ENCODE measurements around the gene KLHL29. TPM values are rescaled to one million over a fixed set of nuclear protein-coding genes. Genes with fewer than 3 reads are reported as not detected.

Gene KLHL29
- polyA plus RNA-seq, 3 donors = 0.03 TPM; not detected in 2

GRCh38 chr2:23604731-23605130, 219.8 kb downstream of the KLHL29 start:
- no peak overlapping the region for H3K27ac Mint-ChIP-seq
- H2AFZ ChIP-seq (ENCODE audit: insufficient read depth, low read depth, low read length, poor library complexity, severe bottlenecking) = no peak overlapping the region
- H3K27ac ChIP-seq (ENCODE audit: low read depth in 1 of 2, low read length in 2 of 2) = no peak overlapping the region
- no peak overlapping the region for H3K9ac ChIP-seq (ENCODE audit: insufficient read depth, low read length, poor library complexity, severe bottlenecking)
- H4K20me1 ChIP-seq (ENCODE audit: insufficient read depth, low read length) = no peaks in the 10 kb centered on the region
- H3K9me3 Mint-ChIP-seq = peaks cover 6 to 19% (median 14%) of the 10 kb centered on the region in 7 donors
- H3K9me3 ChIP-seq (replicated peaks in 1 of 2; ENCODE audit: control insufficient read depth in 1 of 2, insufficient read depth in 1 of 2, low read length in 2 of 2) = peaks cover 13 to 14% of the 10 kb centered on the region in 2 donors
- no peaks in the 10 kb centered on the region for H3K36me3 Mint-ChIP-seq
- H3K4me3 ChIP-seq (replicated peaks in 1 of 3; ENCODE audit: low read depth in 2 of 3, low read length in 3 of 3) = no peak overlapping the region
- 79% methylated on average over 3 of the region's 7 CpGs for WGBS (ENCODE audit: insufficient coverage)
- H3K36me3 ChIP-seq (replicated peaks in 1 of 2; ENCODE audit: control insufficient read depth in 1 of 2, insufficient read depth in 2 of 2, low read length in 2 of 2) = no peaks in the 10 kb centered on the region
- H3K4me1 Mint-ChIP-seq = no peaks in the 10 kb centered on the region
- H3K4me2 ChIP-seq (replicated peaks; ENCODE audit: extremely low read depth, low read length, poor library complexity, severe bottlenecking) = no peak overlapping the region
- H3K4me1 ChIP-seq (ENCODE audit: control insufficient read depth in 1 of 2, insufficient read depth in 2 of 2, low read length in 2 of 2) = no peaks in the 10 kb centered on the region
- H3K27me3 Mint-ChIP-seq (ENCODE audit: low read depth in 3 of 3) = peaks cover 2 to 16% (median 5%) of the 10 kb centered on the region in 3 donors
- no peak for TF ChIP-seq CTCF (IDR thresholded peaks at IDR 0.05)
- H3K4me3 Mint-ChIP-seq = no peak overlapping the region
- no peaks in the 10 kb centered on the region for H3K79me2 ChIP-seq (ENCODE audit: insufficient read depth, low read length)
- DNase-seq = no peak
- intact Hi-C loops (cut with micrococcal nuclease) = no loop called here
- no peaks in the 10 kb centered on the region for H3K27me3 ChIP-seq (ENCODE audit: control insufficient read depth in 2 of 2, insufficient read depth in 2 of 2, low read length in 2 of 2)

- Mint-ChIP-seq H3K4me1 (no peaks in the 10 kb centered on the region), H3K27ac (peak overlapping the region in 1 of 7 donors; percentile 58), H3K36me3 (no peaks in the 10 kb centered on the region), H3K4me3 (no peak overlapping the region), H3K9me3 (peaks cover 6 to 19% (median 14%) of the 10 kb centered on the region in 7 donors), H3K27me3 (ENCODE audit: low read depth in 3 of 3) (peaks cover 2 to 15% (median 5%) of the 10 kb centered on the region in 3 donors)
- no peaks in the 10 kb centered on the region for H3K27me3 ChIP-seq (ENCODE audit: control insufficient read depth in 2 of 2, insufficient read depth in 2 of 2, low read length in 2 of 2)
- WGBS (ENCODE audit: insufficient coverage) = 95% methylated on average over 11 of the region's 11 CpGs
- no peaks in the 10 kb centered on the region for H4K20me1 ChIP-seq (ENCODE audit: insufficient read depth, low read length)
- intact Hi-C loops (cut with micrococcal nuclease) = no loop called here
- no peak overlapping the region for H3K9ac ChIP-seq (ENCODE audit: insufficient read depth, low read length, poor library complexity, severe bottlenecking)
- H3K9me3 ChIP-seq (replicated peaks in 1 of 2; ENCODE audit: control insufficient read depth in 1 of 2, insufficient read depth in 1 of 2, low read length in 2 of 2) = peaks cover 13 to 14% of the 10 kb centered on the region in 2 donors
- no peak for TF ChIP-seq CTCF (IDR thresholded peaks at IDR 0.05)
- H3K36me3 ChIP-seq (replicated peaks in 1 of 2; ENCODE audit: control insufficient read depth in 1 of 2, insufficient read depth in 2 of 2, low read length in 2 of 2) = no peaks in the 10 kb centered on the region
- no peak overlapping the region for H3K4me2 ChIP-seq (replicated peaks; ENCODE audit: extremely low read depth, low read length, poor library complexity, severe bottlenecking)
- no peak overlapping the region for H3K27ac ChIP-seq (ENCODE audit: low read depth in 1 of 2, low read length in 2 of 2)
- DNase-seq = no peak
- H2AFZ ChIP-seq (ENCODE audit: insufficient read depth, low read depth, low read length, poor library complexity, severe bottlenecking) = no peak overlapping the region
- H3K79me2 ChIP-seq (ENCODE audit: insufficient read depth, low read length) = no peaks in the 10 kb centered on the region
- H3K4me3 ChIP-seq (replicated peaks in 1 of 3; ENCODE audit: low read depth in 2 of 3, low read length in 3 of 3) = no peak overlapping the region
- H3K4me1 ChIP-seq (ENCODE audit: control insufficient read depth in 1 of 2, insufficient read depth in 2 of 2, low read length in 2 of 2) = no peaks in the 10 kb centered on the region
These were observed 220.3 kb downstream of the KLHL29 start for GRCh38 chr2:23605236-23605635.
